A172 (cell line): ENCODE data around the gene XYLB. TPM values are rescaled to one million over a fixed set of nuclear protein-coding genes. Genes with fewer than 3 reads are reported as not detected.
"Not testable (repeated sequence)": the region's sequence is repeated elsewhere in the genome, so short reads cannot be mapped to it uniquely, and the experiment has no call there.

ENCODE experiments used
- DNase-seq: peaks from one replicate; pipeline ENCODE4 v3.0.0-alpha.2; 2015; ENCODE audit warnings: low spot score
- total RNA-seq: library from RNA; depleted of rRNA; stranded (reverse); fragments of >200 nt; shearing (Covaris generic); gene quantifications from 2 replicates; pipeline ENCODE4 v1.2.3, GENCODE V29; 2014

The XYLB gene
- total RNA-seq, 1 experiment from 2014 or later: 2.7 TPM

DNA sequence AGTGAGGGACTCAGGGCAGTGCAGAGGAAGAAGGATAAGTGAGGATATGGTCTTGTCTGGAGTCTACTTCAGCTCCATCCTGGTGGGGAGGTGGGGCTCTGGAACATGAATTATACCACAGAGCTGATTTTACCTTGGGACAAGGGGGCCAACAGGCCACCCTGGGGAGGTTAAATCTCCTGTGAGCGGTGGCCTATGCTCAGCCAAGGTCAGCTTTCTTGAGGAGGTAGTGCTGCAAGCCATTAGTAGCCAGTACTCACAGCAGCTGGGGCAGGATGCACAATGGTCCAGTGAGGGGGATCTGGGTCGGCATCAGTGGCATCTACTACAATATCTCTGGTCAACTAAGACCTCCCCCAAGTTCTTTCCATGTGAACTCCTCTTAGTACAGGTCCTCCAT lies 49.7 kb downstream of the XYLB start:
- no peak for DNase-seq

DNA sequence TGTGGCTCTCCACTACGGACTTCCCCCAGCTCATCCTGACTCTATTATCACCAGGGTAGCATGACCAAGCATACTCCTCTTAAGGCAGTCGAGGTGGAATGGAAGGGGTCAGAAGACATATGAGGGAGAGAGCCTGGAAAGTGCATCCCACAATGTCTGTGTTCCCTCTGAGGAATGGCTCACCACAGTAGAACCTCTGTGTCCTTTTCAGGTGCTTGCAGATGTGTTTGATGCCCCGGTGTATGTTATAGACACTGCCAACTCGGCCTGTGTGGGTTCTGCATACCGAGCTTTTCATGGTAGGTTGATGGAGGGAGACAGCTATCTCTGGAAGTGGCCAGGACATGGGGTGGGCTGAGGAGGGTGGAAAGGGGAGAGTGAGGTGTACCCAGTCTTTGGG lies 50.3 kb downstream of the XYLB start:
- no peak for DNase-seq

DNA sequence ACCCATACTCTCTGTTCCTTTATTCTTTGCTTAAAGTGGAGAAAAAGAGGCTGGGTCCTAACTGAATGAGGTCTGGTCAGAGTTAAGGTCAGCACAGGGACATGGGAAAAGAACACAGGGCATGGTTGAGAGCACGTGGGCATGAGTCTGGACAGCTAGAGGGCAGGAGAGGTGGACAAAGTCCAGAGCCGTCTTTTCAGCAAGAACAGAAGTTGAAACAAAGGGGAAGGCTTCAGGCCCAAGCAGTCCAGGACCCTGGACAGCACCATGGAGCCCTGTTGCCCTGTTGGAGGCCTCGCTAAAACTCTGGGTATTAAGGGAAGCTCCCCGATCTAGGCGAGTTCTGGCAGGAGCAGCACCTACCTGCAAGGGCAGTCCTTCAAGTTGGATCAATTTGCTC lies 50.7 kb downstream of the XYLB start:
- DNase-seq: peak; percentile 28

DNA sequence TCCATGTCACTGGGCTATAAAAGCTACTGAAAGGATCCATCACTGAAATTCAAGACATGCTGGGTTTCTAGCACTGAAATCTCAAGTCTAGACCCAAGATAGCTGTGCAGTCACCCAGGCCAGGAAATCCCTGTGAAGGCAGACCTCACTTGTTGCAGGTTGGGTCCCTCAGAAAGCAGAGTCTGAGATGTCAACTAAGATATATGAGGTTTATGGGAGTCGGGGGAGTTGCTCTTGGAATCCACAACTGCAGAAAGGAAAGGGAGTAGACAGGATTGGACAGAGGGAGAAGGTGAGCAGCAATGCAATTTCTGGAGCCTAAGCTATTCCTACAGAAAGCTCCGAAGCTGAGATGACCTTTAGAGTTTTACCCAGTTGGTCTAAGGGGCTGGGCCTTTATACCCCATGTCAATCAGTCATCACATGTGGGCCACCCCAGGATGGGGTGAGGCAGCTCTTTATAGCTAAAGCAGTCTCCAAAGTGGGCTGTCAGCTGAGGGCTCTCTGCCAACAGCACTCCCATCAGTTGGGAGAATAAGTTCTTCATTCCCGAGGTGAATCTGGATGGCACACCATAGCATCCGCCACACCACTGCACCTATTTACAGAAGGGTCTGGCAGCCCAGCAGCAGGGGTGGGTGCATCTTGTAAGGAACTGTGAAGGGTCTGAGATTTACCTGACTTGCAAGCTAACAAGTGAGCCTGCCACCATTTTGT lies 54.8 kb downstream of the XYLB start:
- no peak for DNase-seq

DNA sequence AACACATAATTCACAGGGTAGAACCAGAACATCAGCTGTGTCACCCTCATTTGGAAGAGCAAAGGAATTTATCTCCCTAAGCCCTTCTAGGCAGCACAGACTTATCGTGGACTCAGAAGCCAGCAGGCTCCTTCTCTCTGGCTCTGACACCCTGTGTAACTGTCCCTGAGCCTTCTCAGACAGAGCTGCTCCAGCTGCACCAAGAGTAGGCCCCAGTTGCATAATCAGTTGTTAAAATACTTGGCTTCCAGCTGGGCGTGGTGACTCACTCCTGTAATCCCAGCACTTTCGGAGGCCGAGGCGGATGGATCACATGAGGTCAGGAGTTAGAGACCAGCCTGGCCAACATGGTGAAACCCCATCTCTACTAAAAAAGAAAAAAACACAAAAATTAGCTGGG lies 57.7 kb downstream of the XYLB start:
- peak; percentile 83 for DNase-seq

DNA sequence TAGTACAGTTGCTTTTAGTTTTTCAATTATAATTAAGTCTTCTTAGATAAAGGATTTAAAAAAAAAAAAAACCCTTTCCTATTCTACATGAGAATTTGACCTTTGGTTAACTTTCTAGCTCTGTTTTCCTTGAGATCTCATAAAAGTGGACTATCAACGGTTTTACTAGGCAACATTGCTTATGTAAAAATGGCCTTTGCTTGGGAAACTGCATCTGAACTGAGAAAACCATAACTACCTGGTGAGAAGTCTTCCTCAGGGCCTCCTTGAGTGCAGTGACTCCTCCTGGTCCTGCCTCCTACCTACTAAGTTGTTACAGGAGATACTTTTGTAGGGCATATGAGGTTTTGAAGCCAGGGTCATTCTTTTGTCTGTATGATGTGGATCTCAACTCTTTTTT lies 65.0 kb downstream of the XYLB start:
- no peak for DNase-seq

DNA sequence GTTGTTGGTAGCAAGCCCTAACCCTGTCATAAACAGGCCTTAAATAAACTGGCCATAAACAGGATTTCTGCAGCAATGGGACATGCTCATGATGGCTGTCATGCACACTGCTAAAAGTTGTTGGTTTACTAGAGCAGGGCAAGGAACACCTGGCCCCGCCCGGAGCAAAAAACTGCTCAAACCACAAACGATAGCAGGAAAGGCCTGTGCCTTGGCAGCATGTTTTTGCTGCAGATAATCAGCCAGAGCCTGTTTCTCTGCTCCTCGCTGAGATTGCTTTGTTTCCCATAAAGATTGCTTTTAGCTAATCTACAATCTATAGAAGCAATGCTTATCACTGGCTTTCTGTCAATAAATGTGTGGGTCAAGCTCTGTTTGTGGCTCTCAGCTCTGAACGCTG lies 74.2 kb downstream of the XYLB start:
- not testable (repeated sequence) for DNase-seq

DNA sequence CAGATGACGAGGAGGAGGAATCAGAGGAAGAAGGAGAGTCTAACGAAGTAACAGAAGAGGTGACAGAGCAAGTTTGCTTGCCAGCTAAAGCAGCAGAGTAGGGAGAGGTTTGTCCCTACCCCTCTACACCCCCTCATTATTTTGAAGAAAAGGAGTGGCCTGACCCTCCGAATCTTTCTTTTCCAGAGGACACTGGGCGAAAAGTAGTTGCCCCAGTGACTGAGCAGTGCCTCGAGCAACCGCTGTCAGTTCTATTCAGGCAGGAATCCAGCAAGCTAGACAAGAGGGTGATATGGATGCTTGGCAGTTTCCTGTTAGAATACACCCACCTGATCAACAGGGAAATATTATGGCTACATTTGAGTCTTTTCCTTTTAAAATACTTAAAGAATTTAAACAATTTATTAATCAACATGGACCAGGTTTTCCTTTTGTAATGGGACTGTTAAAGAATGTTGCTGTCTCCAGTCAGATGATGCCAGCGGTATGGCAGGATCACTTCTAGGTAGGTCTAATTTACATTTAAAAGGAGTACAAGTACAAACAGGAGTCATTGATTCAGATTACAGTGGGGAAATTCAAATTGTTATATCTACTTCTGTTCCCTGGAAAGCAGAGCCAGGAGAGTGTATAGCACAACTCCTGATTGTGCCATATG lies 75.2 kb downstream of the XYLB start:
- DNase-seq: no peak

DNA sequence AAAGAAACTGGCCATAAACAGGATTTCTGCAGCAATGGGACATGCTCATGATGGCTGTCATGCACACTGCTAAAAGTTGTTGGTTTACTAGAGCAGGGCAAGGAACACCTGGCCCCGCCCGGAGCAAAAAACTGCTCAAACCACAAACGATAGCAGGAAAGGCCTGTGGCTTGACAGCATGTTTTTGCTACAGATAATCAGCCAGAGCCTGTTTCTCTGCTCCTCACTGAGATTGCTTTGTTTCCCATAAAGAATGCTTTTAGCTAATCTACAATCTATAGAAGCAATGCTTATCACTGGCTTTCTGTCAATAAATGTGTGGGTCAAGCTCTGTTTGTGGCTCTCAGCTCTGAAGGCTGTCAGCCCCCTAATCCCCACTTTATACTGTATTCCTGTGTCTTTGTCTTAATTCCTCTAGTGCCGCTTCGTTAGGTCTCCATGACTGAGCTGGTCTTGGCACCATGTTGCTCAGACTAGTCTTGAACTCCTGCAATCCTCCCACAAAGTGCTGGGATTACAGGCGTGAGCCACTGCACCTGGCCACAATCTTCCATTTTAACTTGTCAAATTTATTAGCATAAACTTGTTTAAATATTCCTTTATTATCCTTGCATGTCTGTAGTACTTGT lies 80.3 kb downstream of the XYLB start:
- not testable (repeated sequence) for DNase-seq

DNA sequence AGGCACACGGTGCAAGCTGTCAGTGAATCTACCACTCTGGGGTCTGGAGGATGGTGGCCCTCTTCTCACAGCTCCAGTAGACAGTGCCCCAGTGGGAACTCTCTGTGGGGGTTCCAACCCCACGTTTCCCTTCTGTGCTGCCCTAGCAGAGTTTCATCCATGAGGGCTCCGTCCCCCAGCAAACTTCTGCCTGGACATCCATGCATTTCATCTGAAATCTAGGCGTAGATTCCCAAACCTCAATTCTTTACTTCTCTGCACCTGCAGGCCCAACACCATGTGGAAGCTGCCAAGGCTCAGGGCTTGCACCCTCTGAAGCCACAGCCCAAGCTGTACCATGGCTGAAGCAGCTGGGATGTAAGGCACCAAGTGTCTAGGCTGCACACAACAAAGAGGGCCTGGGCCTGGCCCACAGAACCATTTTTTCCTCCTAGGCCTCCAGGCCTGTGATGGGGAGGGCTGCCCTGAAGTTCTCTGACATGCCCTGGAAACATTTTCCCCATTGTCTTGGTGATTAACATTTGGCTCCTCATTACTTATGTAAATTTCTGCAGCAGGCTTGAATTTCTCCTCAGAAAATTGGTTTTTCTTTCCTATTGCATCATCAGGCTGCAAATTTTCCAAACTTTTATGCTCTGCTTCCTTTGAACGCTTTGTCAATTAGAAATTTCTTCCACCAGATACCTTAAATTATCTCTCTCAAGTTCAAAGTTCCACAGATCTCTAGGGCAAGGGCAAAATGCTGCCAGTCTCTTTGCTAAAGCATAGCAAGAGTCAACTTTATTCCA lies 86.5 kb downstream of the XYLB start:
- not testable (repeated sequence) for DNase-seq

DNA sequence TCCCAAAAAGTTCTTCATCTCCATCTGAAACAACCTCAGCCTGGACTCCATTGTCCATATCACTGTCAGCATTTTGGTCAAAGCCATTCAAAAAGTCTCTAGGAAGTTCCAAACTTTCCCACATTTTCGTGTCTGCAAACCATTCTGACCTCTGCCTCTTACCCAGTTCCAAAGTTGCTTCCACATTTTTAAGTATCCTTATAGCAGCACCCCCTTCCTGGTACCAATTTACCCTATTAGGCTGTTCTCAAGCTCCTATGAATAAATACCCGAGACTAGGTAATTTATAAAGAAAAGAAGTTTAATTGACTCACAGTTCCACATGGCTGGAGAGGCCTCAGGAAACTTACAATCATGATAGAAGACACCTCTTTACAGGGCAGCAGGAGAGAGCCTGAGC lies 87.1 kb downstream of the XYLB start:
- DNase-seq: not testable (repeated sequence)

DNA sequence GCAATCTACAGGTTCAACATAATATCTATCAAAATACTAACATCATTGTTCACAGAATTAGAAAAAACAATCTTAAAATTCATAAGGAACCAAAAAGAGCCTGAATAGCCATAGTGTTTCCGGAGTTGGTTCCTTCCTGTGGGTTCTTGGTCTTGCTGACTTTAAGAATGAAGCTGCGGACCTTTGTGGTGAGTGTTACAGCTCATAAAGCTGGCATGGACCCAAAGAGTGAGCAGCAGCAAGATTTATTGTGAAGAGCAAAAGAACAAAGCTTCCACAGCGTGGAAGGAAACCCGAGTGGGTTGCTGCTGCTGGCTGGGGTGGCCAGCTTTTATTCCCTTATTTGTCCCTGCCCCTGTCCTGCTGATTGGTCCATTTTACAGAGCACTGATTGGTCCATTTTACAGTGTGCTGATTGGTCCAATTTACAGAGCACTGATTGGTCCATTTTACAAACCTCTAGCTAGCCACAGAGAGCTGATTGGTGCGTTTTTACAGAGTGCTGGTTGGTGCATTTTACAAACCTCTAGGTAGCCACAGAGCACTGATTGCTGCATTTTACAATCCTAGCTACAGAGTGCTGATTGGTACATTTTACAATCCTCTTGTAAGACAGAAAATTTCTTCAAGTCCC lies 92.0 kb downstream of the XYLB start:
- peak; percentile 48 for DNase-seq

DNA sequence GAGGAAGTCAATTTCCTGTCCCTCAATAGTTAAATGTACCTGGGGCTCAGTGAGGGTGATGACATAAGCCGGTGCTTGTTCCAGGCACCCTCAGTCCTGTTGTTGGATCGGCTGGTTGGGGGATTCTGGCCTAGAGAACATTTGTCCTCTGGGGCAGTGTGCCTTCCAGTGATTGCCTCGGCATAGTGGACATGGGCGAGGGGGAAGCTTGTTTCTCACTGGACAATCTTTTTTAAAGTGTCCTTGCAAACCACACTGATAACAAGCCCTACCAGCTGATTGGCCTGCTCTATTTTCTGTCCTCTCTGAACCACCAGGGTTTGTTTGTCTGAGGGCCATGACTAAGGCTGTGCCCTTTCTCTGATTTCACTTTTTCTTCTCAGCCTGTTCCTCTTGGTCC lies 96.6 kb downstream of the XYLB start:
- not testable (repeated sequence) for DNase-seq

DNA sequence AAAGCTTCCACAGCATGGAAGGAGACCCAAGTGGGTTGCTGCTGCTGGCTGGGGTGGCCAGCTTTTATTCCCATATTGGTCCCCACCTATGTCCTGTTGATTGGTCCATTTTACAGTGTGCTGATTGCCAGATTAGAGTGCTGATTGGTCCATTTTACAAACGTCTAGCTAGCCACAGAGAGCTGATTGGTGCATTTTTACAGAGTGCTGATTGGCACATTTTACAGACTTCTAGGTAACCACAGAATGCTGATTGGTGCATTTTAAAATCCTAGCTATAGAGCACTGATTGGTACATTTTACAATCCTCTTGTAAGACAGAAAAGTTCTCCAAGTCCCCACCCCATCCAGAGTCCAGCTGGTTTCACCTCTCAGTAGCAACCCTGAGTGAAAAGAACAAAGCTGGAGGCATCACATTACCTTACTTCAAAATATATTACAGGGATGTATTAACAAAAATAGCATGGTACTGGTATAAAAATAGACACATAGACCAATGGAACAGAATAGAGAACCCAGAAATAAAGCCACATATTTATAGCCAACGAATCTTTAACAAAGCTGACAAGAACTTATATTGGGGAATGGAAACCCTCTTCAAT lies 99.6 kb downstream of the XYLB start:
- no peak for DNase-seq

DNA sequence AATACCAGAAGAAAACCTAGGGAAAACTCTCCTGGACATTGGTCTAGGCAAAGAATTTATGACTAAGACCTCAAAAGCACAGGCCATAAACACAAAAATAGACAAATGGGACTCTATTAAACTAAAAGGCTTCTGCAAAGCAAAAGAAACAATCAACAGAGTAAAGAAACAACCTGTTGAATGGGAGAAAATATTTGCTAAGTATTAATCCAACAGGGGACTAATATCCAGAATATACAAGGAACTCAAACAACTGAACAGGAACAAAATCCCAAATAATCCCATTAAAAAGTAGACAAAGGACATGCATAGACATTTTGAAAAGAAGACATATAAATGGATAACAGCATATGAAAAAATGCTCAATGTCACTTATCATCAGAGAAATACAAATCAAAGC lies 100.2 kb downstream of the XYLB start:
- no peak for DNase-seq

DNA sequence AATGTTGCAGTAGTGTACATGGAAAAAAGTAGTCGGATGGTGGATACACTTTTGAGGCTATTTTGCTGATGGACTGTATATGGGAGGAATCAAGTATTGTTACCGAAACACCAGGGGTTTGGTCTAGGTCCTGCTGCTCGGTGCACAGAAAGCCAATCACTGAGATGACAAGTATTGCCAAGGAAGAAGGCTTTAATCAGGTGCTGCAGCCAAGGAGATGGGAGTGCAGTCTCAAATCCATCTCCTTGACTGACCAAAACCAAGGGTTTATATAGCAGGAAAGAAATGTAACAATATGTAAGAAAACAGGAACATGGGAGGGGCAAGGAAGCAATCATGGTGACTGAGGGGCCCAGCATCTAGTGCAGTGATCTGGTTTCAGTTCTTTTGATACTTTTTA lies 104.3 kb downstream of the XYLB start:
- no peak for DNase-seq

DNA sequence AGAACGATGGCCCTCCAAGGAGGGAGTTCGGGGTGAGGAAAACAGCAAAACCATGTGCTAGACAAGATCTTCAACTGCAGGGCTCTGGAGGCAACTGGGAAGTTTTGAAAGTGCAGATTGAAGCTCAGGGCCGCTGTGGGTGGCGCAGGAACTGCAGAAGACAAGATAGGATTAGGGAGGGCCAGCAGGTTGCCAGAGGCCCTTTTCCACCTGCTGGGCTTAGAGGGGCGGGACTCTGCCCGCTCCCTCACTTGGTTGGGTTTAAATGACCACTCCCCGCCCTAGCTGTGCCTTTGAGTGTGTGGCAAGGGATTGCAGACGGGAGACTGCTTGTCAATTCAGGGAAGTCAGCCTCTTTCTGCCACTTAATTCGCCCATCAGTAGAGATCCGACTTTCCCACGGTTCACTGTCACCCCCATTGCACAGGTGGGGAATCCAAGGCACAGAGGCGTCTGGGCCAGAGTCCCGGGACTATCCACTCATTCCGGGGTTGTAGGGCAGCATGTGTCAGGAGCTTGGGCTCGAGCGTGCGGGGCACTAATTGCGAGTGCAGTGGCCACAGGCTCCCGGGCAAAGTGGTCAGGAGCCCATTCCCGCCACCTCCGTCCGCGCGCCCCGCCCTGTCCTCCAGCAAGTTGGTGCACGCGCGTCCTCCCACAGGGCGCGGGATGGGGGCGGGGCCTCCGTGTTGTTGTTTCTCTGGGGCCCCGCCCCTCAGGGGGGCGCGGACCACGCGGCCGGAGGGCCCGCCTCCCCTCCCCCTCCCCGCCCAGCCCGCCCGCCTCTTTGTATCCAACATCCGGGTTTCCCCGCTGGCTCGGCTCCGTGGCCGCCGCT lies 106.7 kb downstream of the XYLB start, which contains the start of gene ACVR2B:
Gene ACVR2B (plus strand): TSS at position 816 of the 838 bp plus-strand sequence. CDS start 433 bp downstream, outside the sequence.
- peak; percentile 42 for DNase-seq

DNA sequence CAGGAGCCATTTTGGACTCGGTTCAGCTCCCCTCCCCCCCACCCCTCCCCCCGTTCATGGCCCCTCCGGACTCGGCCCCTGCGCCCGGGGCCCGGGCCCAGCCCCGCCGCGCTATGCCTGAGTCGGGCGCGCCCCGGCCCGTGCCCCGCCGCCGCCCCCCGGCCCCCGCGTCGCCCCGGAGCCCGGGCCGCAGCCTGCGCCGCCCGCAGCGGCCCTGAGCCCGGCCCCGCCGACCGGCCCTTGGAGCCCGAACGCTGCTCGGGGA lies 107.3 kb downstream of the XYLB start:
- DNase-seq: no peak

DNA sequence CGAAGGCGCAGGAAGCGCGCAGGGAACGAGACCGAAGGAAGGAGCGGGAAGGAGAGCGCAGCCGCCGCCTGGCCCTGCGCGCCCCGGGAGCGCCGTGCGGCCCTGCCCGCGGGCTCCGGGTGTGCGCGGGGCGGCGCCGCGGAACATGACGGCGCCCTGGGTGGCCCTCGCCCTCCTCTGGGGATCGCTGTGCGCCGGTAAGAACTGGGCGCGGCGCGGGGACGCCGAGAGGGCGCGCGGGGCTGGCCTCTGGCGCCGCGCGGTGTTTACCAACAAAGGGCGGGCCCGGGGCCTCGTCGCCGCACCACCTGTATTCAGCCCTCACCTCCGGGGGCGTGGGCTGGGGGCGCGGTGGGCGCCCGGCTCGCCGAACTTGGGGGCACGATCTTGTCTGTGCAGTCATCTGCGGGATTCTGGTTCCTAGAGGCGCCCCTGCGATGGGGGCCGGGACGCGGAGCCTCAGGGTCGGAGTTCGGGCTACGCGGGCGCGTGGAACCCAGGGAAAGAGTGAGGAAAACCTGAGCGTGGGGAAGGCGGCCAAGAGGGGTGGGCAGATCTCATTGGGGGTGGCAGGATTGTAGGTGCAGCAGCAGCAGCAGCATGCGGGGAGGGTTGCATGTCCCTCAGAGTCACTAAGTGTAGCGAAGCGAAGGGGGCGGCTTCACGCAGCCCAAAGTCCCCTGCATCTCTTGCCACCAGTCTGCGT lies 107.7 kb downstream of the XYLB start:
- no peak for DNase-seq
